ENCODE data around the gene SLC25A21. TPM values are rescaled to one million over a fixed set of nuclear protein-coding genes. Genes with fewer than 3 reads are reported as not detected.

SLC25A21 gene
- total RNA-seq, 1 donor from 2014 or later, result 1.2 TPM

DNA sequence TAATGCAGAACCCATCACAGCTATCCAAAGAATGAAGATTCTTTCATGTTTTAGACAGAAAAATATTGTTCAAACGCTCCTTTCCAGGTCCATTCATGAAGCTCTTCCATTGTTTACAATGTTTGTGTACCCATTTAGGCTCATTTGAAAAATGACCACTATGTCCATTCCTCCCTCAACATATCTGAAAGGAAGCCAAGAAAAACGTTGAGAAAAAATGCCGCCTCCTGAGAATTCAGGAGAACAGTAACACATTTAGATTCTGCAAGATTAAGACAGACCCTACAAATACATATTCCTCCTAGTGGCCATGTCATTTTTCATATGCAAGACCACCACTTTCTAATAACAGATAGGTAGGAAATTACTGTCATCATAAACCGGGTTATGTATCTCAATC lies 124.4 kb downstream of the SLC25A21 start:
- DNase-seq (ENCODE audit: low spot score), result no peak
- H3K27me3 Mint-ChIP-seq (ENCODE audit: unreplicated experiment), result peaks cover 2% of the 10 kb centered on the region
- H3K27ac Mint-ChIP-seq (ENCODE audit: unreplicated experiment), result no peak overlapping the region
- H3K4me1 Mint-ChIP-seq (ENCODE audit: unreplicated experiment), result no peaks in the 10 kb centered on the region
- TF ChIP-seq, protein P1, sequence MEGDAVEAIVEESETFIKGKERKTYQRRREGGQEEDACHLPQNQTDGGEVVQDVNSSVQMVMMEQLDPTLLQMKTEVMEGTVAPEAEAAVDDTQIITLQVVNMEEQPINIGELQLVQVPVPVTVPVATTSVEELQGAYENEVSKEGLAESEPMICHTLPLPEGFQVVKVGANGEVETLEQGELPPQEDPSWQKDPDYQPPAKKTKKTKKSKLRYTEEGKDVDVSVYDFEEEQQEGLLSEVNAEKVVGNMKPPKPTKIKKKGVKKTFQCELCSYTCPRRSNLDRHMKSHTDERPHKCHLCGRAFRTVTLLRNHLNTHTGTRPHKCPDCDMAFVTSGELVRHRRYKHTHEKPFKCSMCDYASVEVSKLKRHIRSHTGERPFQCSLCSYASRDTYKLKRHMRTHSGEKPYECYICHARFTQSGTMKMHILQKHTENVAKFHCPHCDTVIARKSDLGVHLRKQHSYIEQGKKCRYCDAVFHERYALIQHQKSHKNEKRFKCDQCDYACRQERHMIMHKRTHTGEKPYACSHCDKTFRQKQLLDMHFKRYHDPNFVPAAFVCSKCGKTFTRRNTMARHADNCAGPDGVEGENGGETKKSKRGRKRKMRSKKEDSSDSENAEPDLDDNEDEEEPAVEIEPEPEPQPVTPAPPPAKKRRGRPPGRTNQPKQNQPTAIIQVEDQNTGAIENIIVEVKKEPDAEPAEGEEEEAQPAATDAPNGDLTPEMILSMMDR (IDR thresholded peaks at IDR 0.05; ENCODE audit: unreplicated experiment), result no peak
- no peaks in the 10 kb centered on the region for H3K9me3 Mint-ChIP-seq (ENCODE audit: unreplicated experiment)
- H3K36me3 Mint-ChIP-seq (ENCODE audit: low read depth, unreplicated experiment), result no peaks in the 10 kb centered on the region
- H3K4me3 Mint-ChIP-seq (ENCODE audit: unreplicated experiment), result no peak overlapping the region

DNA sequence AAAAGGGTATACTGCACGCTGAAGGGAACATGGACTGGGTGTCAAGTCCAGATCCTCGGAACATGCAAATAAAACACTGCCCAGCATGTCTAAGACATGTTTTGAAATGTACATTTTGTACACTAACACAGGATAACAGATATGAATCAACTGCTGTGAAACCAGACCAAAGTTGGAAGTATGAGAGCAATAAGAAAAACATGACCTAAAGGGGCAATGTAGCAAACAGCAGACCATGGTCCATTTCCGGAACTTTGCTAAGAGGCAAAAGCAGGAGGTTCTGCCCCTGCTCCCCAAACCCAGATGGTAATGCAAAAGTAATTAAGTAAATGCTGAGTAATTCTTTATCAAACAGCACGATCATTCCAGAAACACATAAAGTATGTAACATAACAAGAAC lies 125.2 kb downstream of the SLC25A21 start:
- no peak overlapping the region for H3K27ac Mint-ChIP-seq (ENCODE audit: unreplicated experiment)
- no peak for DNase-seq (ENCODE audit: low spot score)
- no peaks in the 10 kb centered on the region for H3K4me1 Mint-ChIP-seq (ENCODE audit: unreplicated experiment)
- no peak overlapping the region for H3K4me3 Mint-ChIP-seq (ENCODE audit: unreplicated experiment)
- no peaks in the 10 kb centered on the region for H3K9me3 Mint-ChIP-seq (ENCODE audit: unreplicated experiment)
- peaks cover 2% of the 10 kb centered on the region for H3K27me3 Mint-ChIP-seq (ENCODE audit: unreplicated experiment)
- TF ChIP-seq, protein P1 (IDR thresholded peaks at IDR 0.05; ENCODE audit: unreplicated experiment), result no peak
- H3K36me3 Mint-ChIP-seq (ENCODE audit: low read depth, unreplicated experiment), result no peaks in the 10 kb centered on the region

DNA sequence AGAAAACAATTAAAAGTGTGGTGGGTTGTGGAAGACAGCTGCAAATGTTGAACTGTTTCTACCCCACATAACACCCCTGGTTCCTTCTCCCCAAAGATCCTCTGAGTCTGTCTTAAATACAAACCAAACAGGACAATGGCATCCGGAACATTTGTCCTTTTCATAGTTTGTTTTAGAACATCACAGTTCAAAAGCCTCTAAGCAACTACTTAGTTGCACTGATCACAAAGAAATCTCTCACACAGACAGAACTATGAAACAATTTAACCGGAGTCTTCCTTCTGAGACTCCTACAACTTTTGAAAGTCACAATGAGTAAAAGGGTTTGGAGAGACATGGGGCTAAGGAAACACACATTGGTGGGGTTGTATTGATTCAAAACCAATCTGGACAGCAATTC lies 125.6 kb downstream of the SLC25A21 start:
- no peaks in the 10 kb centered on the region for H3K36me3 Mint-ChIP-seq (ENCODE audit: low read depth, unreplicated experiment)
- no peaks in the 10 kb centered on the region for H3K9me3 Mint-ChIP-seq (ENCODE audit: unreplicated experiment)
- H3K27me3 Mint-ChIP-seq (ENCODE audit: unreplicated experiment), result peaks cover 2% of the 10 kb centered on the region
- no peaks in the 10 kb centered on the region for H3K4me1 Mint-ChIP-seq (ENCODE audit: unreplicated experiment)
- DNase-seq (ENCODE audit: low spot score), result no peak
- no peak overlapping the region for H3K27ac Mint-ChIP-seq (ENCODE audit: unreplicated experiment)
- TF ChIP-seq, protein P1 (IDR thresholded peaks at IDR 0.05; ENCODE audit: unreplicated experiment), result no peak
- H3K4me3 Mint-ChIP-seq (ENCODE audit: unreplicated experiment), result no peak overlapping the region

DNA sequence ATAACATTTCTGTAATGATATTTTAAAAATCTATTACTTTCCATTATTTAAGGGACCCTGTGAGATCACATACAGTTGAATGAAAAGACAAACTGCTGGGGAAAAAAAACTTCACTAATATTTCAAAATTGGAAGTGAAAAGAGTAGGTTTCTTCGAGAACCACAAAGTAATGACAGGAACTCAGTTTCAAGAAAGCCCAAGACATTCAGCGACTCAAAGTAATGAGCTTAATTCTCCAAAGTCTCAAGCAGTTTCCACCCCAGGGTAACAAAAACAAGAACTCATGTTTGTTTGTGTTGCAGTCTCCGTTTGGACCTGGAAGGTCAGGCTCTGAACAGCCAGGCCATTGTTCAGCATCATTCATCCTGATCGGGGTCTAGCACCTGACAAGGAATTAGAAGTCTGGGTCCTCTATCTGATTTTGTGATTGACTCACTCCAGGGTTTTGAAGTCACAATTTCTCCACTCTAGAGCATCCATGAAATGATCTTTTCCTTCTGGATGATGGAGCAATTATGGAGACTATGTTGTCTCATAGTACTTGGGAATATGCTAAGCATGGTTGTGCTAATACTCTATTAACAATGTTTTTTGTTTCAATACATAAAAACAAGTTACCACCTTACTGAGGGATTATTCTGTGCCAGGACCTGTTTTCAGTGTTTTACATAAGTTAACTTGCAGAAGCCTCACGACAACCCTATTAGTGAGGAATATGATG lies 126.9 kb downstream of the SLC25A21 start:
- Mint-ChIP-seq H3K4me1 (ENCODE audit: unreplicated experiment) (no peaks in the 10 kb centered on the region), H3K4me3 (ENCODE audit: unreplicated experiment) (no peak overlapping the region), H3K36me3 (ENCODE audit: low read depth, unreplicated experiment) (no peaks in the 10 kb centered on the region), H3K9me3 (ENCODE audit: unreplicated experiment) (no peaks in the 10 kb centered on the region), H3K27ac (ENCODE audit: unreplicated experiment) (no peak overlapping the region), H3K27me3 (ENCODE audit: unreplicated experiment) (peaks cover 2% of the 10 kb centered on the region)
- no peak for DNase-seq (ENCODE audit: low spot score)
- TF ChIP-seq, protein P1 (IDR thresholded peaks at IDR 0.05; ENCODE audit: unreplicated experiment), result no peak

DNA sequence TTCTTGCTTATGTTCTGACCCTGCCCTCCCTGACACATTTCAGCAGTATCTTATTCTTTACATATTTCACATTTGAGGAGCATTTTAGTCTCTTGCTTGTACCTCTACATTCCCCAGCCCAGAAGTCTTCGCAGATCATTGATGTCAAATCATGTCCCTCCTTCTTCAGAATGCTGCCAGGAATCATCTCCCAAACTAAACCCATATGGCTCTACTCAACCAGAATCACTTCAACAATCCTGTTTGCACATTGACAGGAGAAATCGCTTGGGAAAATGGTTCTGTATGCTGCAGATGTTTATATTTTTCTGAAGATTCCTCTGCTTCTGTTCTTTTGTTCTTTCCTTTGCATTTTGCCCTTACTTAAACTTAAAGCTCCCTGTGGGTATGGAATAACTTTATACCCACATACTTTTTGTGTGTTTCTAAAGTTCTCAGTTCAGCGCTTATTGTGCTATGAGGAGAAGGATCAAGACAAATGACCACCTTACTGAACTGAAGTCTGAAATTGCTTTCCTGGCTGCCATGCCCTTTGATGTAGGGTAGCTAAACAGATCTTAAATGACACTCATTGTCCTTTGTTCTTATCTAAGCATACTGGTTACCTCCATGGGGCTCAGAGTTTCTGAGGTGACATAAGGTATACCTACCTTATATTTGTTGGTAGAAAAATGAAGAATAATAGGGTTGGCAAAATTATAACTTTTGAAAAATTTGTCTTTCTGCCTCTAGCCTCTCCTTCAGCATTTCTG lies 134.6 kb downstream of the SLC25A21 start:
- Mint-ChIP-seq H3K27me3 (ENCODE audit: unreplicated experiment) (no peaks in the 10 kb centered on the region), H3K27ac (ENCODE audit: unreplicated experiment) (no peak overlapping the region), H3K9me3 (ENCODE audit: unreplicated experiment) (no peaks in the 10 kb centered on the region), H3K4me1 (ENCODE audit: unreplicated experiment) (peaks cover 14% of the 10 kb centered on the region), H3K36me3 (ENCODE audit: low read depth, unreplicated experiment) (no peaks in the 10 kb centered on the region), H3K4me3 (ENCODE audit: unreplicated experiment) (no peak overlapping the region)
- TF ChIP-seq, protein P1 (IDR thresholded peaks at IDR 0.05; ENCODE audit: unreplicated experiment), result no peak
- DNase-seq (ENCODE audit: low spot score), result no peak

Data from endothelial cell (in vitro differentiated cells).